HEK293T (cell line): Measurements from ENCODE around the gene FN1.

Experiments
- ARNT ChIP-seq: fragments of 450-650 bp; IDR thresholded peaks from 2 replicates; pipeline ENCODE4 v1.6.1; 2017; ENCODE audit warnings: mild to moderate bottlenecking
- ELF4 ChIP-seq: fragments of 450-650 bp; IDR thresholded peaks from 2 replicates; pipeline ENCODE4 v1.6.1; 2017; ENCODE audit warnings: antibody characterized with exemption
- FOXA1 ChIP-seq: fragments of 450-650 bp; IDR thresholded peaks from 2 replicates; pipeline ENCODE4 v1.6.1; 2016; ENCODE audit warnings: mild to moderate bottlenecking
- FOXK2 ChIP-seq: fragments of 450-650 bp; IDR thresholded peaks from 2 replicates; pipeline ENCODE4 v1.6.1; 2016; ENCODE audit warnings: mild to moderate bottlenecking
- FOXM1 ChIP-seq: fragments of 450-650 bp; IDR thresholded peaks from 2 replicates; pipeline ENCODE4 v1.6.1; 2017; ENCODE audit warnings: mild to moderate bottlenecking, borderline replicate concordance
- SP1 ChIP-seq: fragments of 450-650 bp; IDR thresholded peaks from 2 replicates; pipeline ENCODE4 v1.6.1; 2017
- SUZ12 ChIP-seq: fragments of 450-650 bp; IDR thresholded peaks from 2 replicates; pipeline ENCODE4 v1.6.1; 2016; ENCODE audit warnings: mild to moderate bottlenecking

GRCh38 chr2:215382480-215382879 is 53.4 kb downstream of the FN1 start:
- TF ChIP-seq ELF4 (no peak), SP1 (no peak), FOXM1 (no peak), FOXA1 (no peak), ARNT (no peak), SUZ12 (no peak), FOXK2 (no peak)
